ENCODE results near the gene GRIN2C.

GRCh38 chr17:74853669-74854068, 6.0 kb downstream of the GRIN2C start:
- TF ChIP-seq CTCF (IDR thresholded peaks at IDR 0.05), result no peak
- no peak for TF ChIP-seq EZH2 (IDR thresholded peaks at IDR 0.05)
- no peak for TF ChIP-seq EZH2phosphoT487 (IDR thresholded peaks at IDR 0.05)
